HepG2 (cell line): Measurements from ENCODE around the gene CTIF. TPM values are rescaled to one million over a fixed set of nuclear protein-coding genes. Genes with fewer than 3 reads are reported as not detected.
A peak's percentile ranks its signal among the peaks of the same experiment; 100 is the strongest.

ENCODE experiments used
- ASH2L ChIP-seq: fragments of 300-600, 200-600 bp; sonication (generic); IDR thresholded peaks from 2 replicates; pipeline ENCODE4 v1.7.0; 2017; ENCODE audit warnings: low read depth, mild to moderate bottlenecking, moderate library complexity, mixed read lengths, low read length; ENCODE audit not compliant: insufficient read length
- ATF1 ChIP-seq: IDR thresholded peaks from 2 replicates; pipeline ENCODE4 v1.6.1; 2016; ENCODE audit warnings: mild to moderate bottlenecking, control low read depth
- CENPT ChIP-seq: sonication (generic); formaldehyde crosslinking; IDR thresholded peaks from 2 replicates; pipeline ENCODE4 v1.8.0; 2022; ENCODE audit warnings: low read depth, mild to moderate bottlenecking, moderate library complexity, missing genetic modification reagents
- CTCF ChIP-seq: sonication (generic); formaldehyde crosslinking; IDR thresholded peaks from 2 replicates; pipeline ENCODE4 v1.5.0; 2020; ENCODE audit warnings: mild to moderate bottlenecking, missing genetic modification reagents, moderate library complexity
- ELF1 ChIP-seq: sonication (generic); formaldehyde crosslinking; IDR thresholded peaks from 2 replicates; pipeline ENCODE4 v1.4.0; 2020; ENCODE audit warnings: missing genetic modification reagents
- EZH2 ChIP-seq: conservative IDR thresholded peaks from 2 replicates; pipeline ENCODE4 v1.6.1; 2012; ENCODE audit warnings: mild to moderate bottlenecking, low read depth, low read length, moderate library complexity
- FOXJ3 ChIP-seq: sonication (generic); formaldehyde crosslinking; IDR thresholded peaks from 2 replicates; pipeline ENCODE4 v1.4.0; 2020; ENCODE audit warnings: missing genetic modification reagents, mild to moderate bottlenecking, borderline replicate concordance
- IRX3 ChIP-seq: sonication (generic); formaldehyde crosslinking; IDR thresholded peaks from 2 replicates; pipeline ENCODE4 v1.8.1; 2023; ENCODE audit warnings: mild to moderate bottlenecking, low read depth, missing genetic modification reagents, borderline replicate concordance
- NFIB ChIP-seq: sonication (generic); formaldehyde crosslinking; IDR thresholded peaks from 2 replicates; pipeline ENCODE4 v1.9.0; 2021; ENCODE audit warnings: missing genetic modification reagents, mild to moderate bottlenecking, borderline replicate concordance
- PITX1 ChIP-seq: sonication (generic); formaldehyde crosslinking; IDR thresholded peaks from 2 replicates; pipeline ENCODE4 v1.5.1; 2020; ENCODE audit warnings: mild to moderate bottlenecking, missing genetic modification reagents
- POLR2AphosphoS2 ChIP-seq: IDR thresholded peaks from 2 replicates; pipeline ENCODE4 v1.6.1; 2011; ENCODE audit warnings: low read depth, low read length, improper control_type of control experiment
- PRMT3 ChIP-seq: sonication (generic); formaldehyde crosslinking; IDR thresholded peaks from 2 replicates; pipeline ENCODE4 v1.8.1; 2022; ENCODE audit warnings: low read depth, mild to moderate bottlenecking, moderate library complexity, missing genetic modification reagents, borderline replicate concordance
- REPIN1 ChIP-seq: sonication (generic); formaldehyde crosslinking; IDR thresholded peaks from 2 replicates; pipeline ENCODE4 v1.8.0; 2022; ENCODE audit warnings: missing genetic modification reagents, low read depth, mild to moderate bottlenecking, borderline replicate concordance
- REXO4 ChIP-seq: sonication (generic); formaldehyde crosslinking; IDR thresholded peaks from 2 replicates; pipeline ENCODE4 v1.8.0; 2022; ENCODE audit warnings: missing genetic modification reagents, mild to moderate bottlenecking, borderline replicate concordance
- TCF7L2 ChIP-seq: IDR thresholded peaks from 2 replicates; pipeline ENCODE4 v1.6.1; 2011; ENCODE audit warnings: mild to moderate bottlenecking, low read depth, low read length, moderate library complexity
- ZBTB7A ChIP-seq: sonication (generic); formaldehyde crosslinking; IDR thresholded peaks from 2 replicates; pipeline ENCODE4 v1.8.0; 2022; ENCODE audit warnings: mild to moderate bottlenecking, missing genetic modification reagents
- ZFP1 ChIP-seq: IDR thresholded peaks from 2 replicates; pipeline ENCODE4 v1.6.1; 2016
- ZHX1 ChIP-seq: sonication (generic); formaldehyde crosslinking; IDR thresholded peaks from 2 replicates; pipeline ENCODE4 v1.8.1; 2022; ENCODE audit warnings: low read depth, mild to moderate bottlenecking, missing genetic modification reagents
- ZNF180 ChIP-seq: sonication (generic); formaldehyde crosslinking; IDR thresholded peaks from 2 replicates; pipeline ENCODE4 v1.4.0; 2020; ENCODE audit warnings: low read depth, missing genetic modification reagents, borderline replicate concordance
- ZNF260 ChIP-seq: sonication (generic); formaldehyde crosslinking; IDR thresholded peaks from 2 replicates; pipeline ENCODE4 v1.4.0; 2020; ENCODE audit warnings: missing genetic modification reagents, low read depth, mild to moderate bottlenecking, borderline replicate concordance
- ZNF441 ChIP-seq: sonication (generic); formaldehyde crosslinking; IDR thresholded peaks from 2 replicates; pipeline ENCODE4 v1.7.0; 2021; ENCODE audit warnings: missing genetic modification reagents, borderline replicate concordance
- ZNF567 ChIP-seq: sonication (generic); formaldehyde crosslinking; IDR thresholded peaks from 2 replicates; pipeline ENCODE4 v1.8.1; 2023; ENCODE audit warnings: mild to moderate bottlenecking, missing genetic modification reagents, borderline replicate concordance
- ZNF800 ChIP-seq: sonication (generic); formaldehyde crosslinking; IDR thresholded peaks from 2 replicates; pipeline ENCODE4 v1.4.0; 2020; ENCODE audit warnings: missing genetic modification reagents
- polyA plus RNA-seq, 8 experiments: library from polyadenylated mRNA; depleted of rRNA in 3 of 8; stranded (reverse) in 7 of 8; unstranded in 1 of 8; fragments of >200 nt; fragmentation: Illumina TruSeq in 4 of 8; extraction: Trizol in 4 of 8; gene quantifications; 2 replicates each; pipeline versions ENCODE4 v1.2.1 to v1.2.3, GENCODE V29; 2011 to 2016; ENCODE audit warnings: low read depth in 4 of 8, missing spikeins in 1 of 8, mixed read lengths in 1 of 8; ENCODE audit not compliant: insufficient read depth in 1 of 8
- total RNA-seq, 5 experiments: library from RNA; depleted of rRNA; stranded (reverse); fragments of >200 nt; fragmentation: Illumina TruSeq; extraction: Trizol; gene quantifications; 2 replicates each; pipeline ENCODE4 v1.2.3, GENCODE V29; 2016; ENCODE audit warnings: low read depth in 1 of 5

Gene CTIF
- total and polyA plus RNA-seq, 2 of the 13 experiments (the other 11 are each of a cell fraction or from before 2014, with no cell fraction given): 18.2 to 28.0 TPM

GRCh38 chr18:48902023-48902855 is 363.4 kb downstream of the CTIF start (continued):
- TF ChIP-seq ZNF800 (CRISPR knock-in tag) (peak; percentile 59; the same call in 1 of the 2 replicates), ZBTB7A (peak; percentile 90; the same call in 1 of the 2 replicates), PRMT3 (no peak), REXO4 (CRISPR knock-in tag) (no peak), ELF1 (CRISPR knock-in tag) (0 out of 2 replicates have a peak, but pooled peaks have one; percentile 44), TCF7L2 (no peak), IRX3 (CRISPR knock-in tag) (0 out of 2 replicates have a peak, but pooled peaks have one; percentile 21), ZHX1 (0 out of 2 replicates have a peak, but pooled peaks have one; percentile 60), ZNF441 (CRISPR knock-in tag) (peak; percentile 79; the same call in 1 of the 2 replicates), POLR2AphosphoS2 (no peak), CTCF (peak; percentile 65), REPIN1 (CRISPR knock-in tag) (peak; percentile 48; the same call in 1 of the 2 replicates), ZNF180 (CRISPR knock-in tag) (no peak), ZFP1 (no peak), NFIB (CRISPR knock-in tag) (peak; percentile 97; the same call in 1 of the 2 replicates), ZNF567 (CRISPR knock-in tag) (peak; percentile 58; the same call in 1 of the 2 replicates), PITX1 (CRISPR knock-in tag) (peak; percentile 74; the same call in 1 of the 2 replicates), FOXJ3 (CRISPR knock-in tag) (no peak; the same call in 1 of the 2 replicates), CENPT (CRISPR knock-in tag) (no peak), EZH2 (no peak), ASH2L (no peak), ZNF260 (CRISPR knock-in tag) (no peak), ATF1 (no peak)
